OCI-LY3 (cell line): Measurements from ENCODE around the gene SYCP3.

Source experiments
- EZH2phosphoT487 ChIP-seq: fragments of 200-600 bp; shearing (Covaris generic); IDR thresholded peaks from 2 replicates; pipeline ENCODE4 v1.6.1; 2018; ENCODE audit warnings: antibody characterized with exemption, mixed run types, low read depth
- TF ChIP-seq, protein P1 (sequence below): fragments of 200-600, 300-600 bp; sonication (generic); IDR thresholded peaks from 2 replicates; pipeline ENCODE4 v1.5.1; 2014; ENCODE audit warnings: antibody characterized with exemption, low read length, low read depth

DNA sequence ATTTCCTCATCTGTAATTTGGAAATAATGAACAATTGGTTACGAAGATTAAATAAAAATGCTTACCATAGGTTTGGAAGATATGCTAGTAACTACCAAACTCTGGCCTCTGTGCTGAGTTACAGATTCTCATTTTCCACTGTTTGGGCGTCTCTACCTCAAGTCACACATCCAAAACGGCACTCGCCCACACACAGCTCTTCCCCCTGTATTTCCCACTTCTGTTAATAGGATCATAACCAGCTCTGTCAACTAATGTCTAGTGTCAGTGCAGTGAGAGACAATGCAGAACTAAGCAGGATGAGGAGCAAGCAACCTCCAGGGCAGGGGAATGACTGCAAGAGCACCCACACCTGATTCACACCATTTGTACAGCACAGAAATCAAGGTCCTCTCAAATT lies 10.9 kb upstream of the SYCP3 start:
- TF ChIP-seq, protein P1, sequence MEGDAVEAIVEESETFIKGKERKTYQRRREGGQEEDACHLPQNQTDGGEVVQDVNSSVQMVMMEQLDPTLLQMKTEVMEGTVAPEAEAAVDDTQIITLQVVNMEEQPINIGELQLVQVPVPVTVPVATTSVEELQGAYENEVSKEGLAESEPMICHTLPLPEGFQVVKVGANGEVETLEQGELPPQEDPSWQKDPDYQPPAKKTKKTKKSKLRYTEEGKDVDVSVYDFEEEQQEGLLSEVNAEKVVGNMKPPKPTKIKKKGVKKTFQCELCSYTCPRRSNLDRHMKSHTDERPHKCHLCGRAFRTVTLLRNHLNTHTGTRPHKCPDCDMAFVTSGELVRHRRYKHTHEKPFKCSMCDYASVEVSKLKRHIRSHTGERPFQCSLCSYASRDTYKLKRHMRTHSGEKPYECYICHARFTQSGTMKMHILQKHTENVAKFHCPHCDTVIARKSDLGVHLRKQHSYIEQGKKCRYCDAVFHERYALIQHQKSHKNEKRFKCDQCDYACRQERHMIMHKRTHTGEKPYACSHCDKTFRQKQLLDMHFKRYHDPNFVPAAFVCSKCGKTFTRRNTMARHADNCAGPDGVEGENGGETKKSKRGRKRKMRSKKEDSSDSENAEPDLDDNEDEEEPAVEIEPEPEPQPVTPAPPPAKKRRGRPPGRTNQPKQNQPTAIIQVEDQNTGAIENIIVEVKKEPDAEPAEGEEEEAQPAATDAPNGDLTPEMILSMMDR: no peak
- no peak for TF ChIP-seq EZH2phosphoT487
